ENCODE measurements around the gene GRK3. TPM values are rescaled to one million over a fixed set of nuclear protein-coding genes. Genes with fewer than 3 reads are reported as not detected.
A peak's percentile ranks its signal among the peaks of the same experiment; 100 is the strongest.

GRK3 gene
- total and polyA plus RNA-seq, 2 of the 4 experiments (the other 2 are of a cell fraction), result 0.58 to 1.6 TPM

DNA sequence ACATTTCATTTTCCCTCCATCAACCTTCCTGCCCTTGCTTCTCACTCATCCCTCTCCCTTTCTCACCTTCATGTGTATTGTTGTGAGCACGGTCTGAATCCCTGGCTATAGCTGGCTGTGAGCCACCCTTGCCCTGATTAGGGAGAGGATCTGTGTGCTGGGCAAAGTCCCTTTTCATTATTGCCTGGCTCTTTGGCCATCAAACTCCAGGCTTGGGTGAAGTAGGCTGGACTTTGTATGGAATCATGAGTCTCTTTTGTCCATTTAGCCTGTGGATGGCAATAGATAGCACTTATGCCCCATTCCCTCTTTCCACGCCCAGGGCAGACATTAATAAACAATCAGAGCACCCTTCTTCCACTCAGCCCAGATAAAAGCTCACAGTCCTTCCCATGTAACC lies 184.2 kb downstream of the GRK3 start:
- H4K91ac ChIP-seq (ENCODE audit: insufficient read depth, low read depth, low read length), result no peak overlapping the region
- ChIA-PET POLR2A (ENCODE audit: unreplicated experiment) (no interaction called here), CTCF (no interaction called here)
- no peak overlapping the region; the same call in 1 of the 2 replicates for H3K23ac ChIP-seq (ENCODE audit: low read depth, low read length)
- 0 out of 2 replicates have a peak overlapping the region, but pooled peaks have one; percentile 86 for H2BK20ac ChIP-seq (ENCODE audit: low read depth, low read length)
- no peaks in the 10 kb centered on the region for H3K9me3 ChIP-seq (ENCODE audit: control insufficient read depth, insufficient read depth, low read length)
- peaks cover 4% of the 10 kb centered on the region for H3K4me1 ChIP-seq (ENCODE audit: control insufficient read depth, insufficient read depth, low read length)
- H3K4me3 ChIP-seq (ENCODE audit: insufficient read depth, low read depth, low read length), result no peak overlapping the region
- no peak overlapping the region for H3K9ac ChIP-seq (ENCODE audit: low read depth, low read length)
- dilution Hi-C loops (cut with HindIII; ENCODE audit: low sequenced_read_pairs, unreplicated experiment) (no loop called here), intact Hi-C loops (cut with micrococcal nuclease) (no loop called here), in situ Hi-C loops (cut with MboI; ENCODE audit: low sequenced_read_pairs) (no loop called here)
- no peaks in the 10 kb centered on the region for H3K27me3 ChIP-seq (ENCODE audit: control insufficient read depth, insufficient read depth, low read length)
- no peak overlapping the region for H4K8ac ChIP-seq (ENCODE audit: low read depth in 2 of 2, low read length in 2 of 2)
- H2BK15ac ChIP-seq (ENCODE audit: low read depth, low read length), result peak overlapping the region; percentile 72; the same call in 1 of the 3 replicates
- H3K27ac ChIP-seq (ENCODE audit: insufficient read depth, low read length), result no peak overlapping the region
- H4K5ac ChIP-seq (ENCODE audit: low read depth, low read length), result no peak overlapping the region
- H3K79me1 ChIP-seq (ENCODE audit: low read depth in 1 of 2, low read length in 2 of 2), result no peaks in the 10 kb centered on the region
- H2BK5ac ChIP-seq (ENCODE audit: low read depth, low read length, poor library complexity, severe bottlenecking), result no peak overlapping the region
- no peaks in the 10 kb centered on the region for H4K20me1 ChIP-seq (ENCODE audit: insufficient read depth, low read length)
- no peak overlapping the region for H3K4me2 ChIP-seq (ENCODE audit: low read depth, low read length)
- WGBS, 2 experiments (ENCODE audit: extremely low coverage in 2 of 2, insufficient read length in 1 of 2), result no CpG with 5 or more reads among the region's 2 CpGs
- H3K56ac ChIP-seq (ENCODE audit: extremely low read depth, insufficient read depth, low read length), result no peak overlapping the region
- DNase-seq, result no peak
- H3K36me3 ChIP-seq (ENCODE audit: control insufficient read depth, insufficient read depth, low read length), result no peaks in the 10 kb centered on the region
- no peak overlapping the region for H3K18ac ChIP-seq (ENCODE audit: low read depth, low read length)
- H2AK5ac ChIP-seq (ENCODE audit: low read depth, low read length), result peak overlapping the region; percentile 76; the same call in 1 of the 2 replicates
- H2AK9ac ChIP-seq (replicated peaks; ENCODE audit: low read depth, low read length, poor library complexity), result no peak overlapping the region
- ATAC-seq (ENCODE audit: low read depth), result no peak
- no peak overlapping the region for H3K14ac ChIP-seq (replicated peaks; ENCODE audit: low read depth, low read length)
- no peaks in the 10 kb centered on the region; the same call in 1 of the 2 replicates for H3K9me1 ChIP-seq (ENCODE audit: insufficient read depth, low read length)
- TF ChIP-seq NFE2L2 (IDR thresholded peaks at IDR 0.05; ENCODE audit: low read depth, low read length), result no peak
- no TSS peak for BruUV-seq (replicated peaks)
- no peak overlapping the region for H2AFZ ChIP-seq (replicated peaks; ENCODE audit: low read length, poor library complexity)
- H2BK120ac ChIP-seq (ENCODE audit: low read depth, low read length), result peak overlapping the region; percentile 40; the same call in 1 of the 2 replicates
- H3K4ac ChIP-seq (ENCODE audit: low read depth, low read length), result peak overlapping the region; percentile 43; the same call in 1 of the 2 replicates

All from IMR-90 (cell line).